ENCODE measurements around the gene PEDS1. TPM values are rescaled to one million over a fixed set of nuclear protein-coding genes. Genes with fewer than 3 reads are reported as not detected.
A peak's percentile ranks its signal among the peaks of the same experiment; 100 is the strongest.

Gene PEDS1
- total and polyA plus RNA-seq, 2 of the 13 experiments (the other 11 are each of a cell fraction or from before 2014, with no cell fraction given): 30.5 to 93.9 TPM

GRCh38 chr20:50188287-50188688 lies 34.8 kb upstream of the PEDS1 start (continued):
- no peak for TF ChIP-seq JUN (CRISPR knock-in tag; IDR thresholded peaks at IDR 0.05)
- TF ChIP-seq, protein P1, sequence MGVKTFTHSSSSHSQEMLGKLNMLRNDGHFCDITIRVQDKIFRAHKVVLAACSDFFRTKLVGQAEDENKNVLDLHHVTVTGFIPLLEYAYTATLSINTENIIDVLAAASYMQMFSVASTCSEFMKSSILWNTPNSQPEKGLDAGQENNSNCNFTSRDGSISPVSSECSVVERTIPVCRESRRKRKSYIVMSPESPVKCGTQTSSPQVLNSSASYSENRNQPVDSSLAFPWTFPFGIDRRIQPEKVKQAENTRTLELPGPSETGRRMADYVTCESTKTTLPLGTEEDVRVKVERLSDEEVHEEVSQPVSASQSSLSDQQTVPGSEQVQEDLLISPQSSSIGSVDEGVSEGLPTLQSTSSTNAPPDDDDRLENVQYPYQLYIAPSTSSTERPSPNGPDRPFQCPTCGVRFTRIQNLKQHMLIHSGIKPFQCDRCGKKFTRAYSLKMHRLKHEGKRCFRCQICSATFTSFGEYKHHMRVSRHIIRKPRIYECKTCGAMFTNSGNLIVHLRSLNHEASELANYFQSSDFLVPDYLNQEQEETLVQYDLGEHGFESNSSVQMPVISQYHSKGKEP (CRISPR knock-in tag; IDR thresholded peaks at IDR 0.05): no peak
- TF ChIP-seq MYC (CRISPR knock-in tag; IDR thresholded peaks at IDR 0.05; ENCODE audit: borderline replicate concordance): no peak
- TF ChIP-seq JUND (CRISPR knock-in tag; IDR thresholded peaks at IDR 0.05): no peak
- no peak for TF ChIP-seq FOXJ3 (CRISPR knock-in tag; IDR thresholded peaks at IDR 0.05; ENCODE audit: borderline replicate concordance)
- no peak for TF ChIP-seq ZKSCAN1 (IDR thresholded peaks at IDR 0.05; ENCODE audit: low read length)
- TF ChIP-seq MTF1 (CRISPR knock-in tag; IDR thresholded peaks at IDR 0.05): no peak
- 0 out of 2 replicates have a peak, but pooled peaks have one; percentile 51 for TF ChIP-seq ZMYM2 (CRISPR knock-in tag; IDR thresholded peaks at IDR 0.05)
- no peak for TF ChIP-seq ZNF160 (CRISPR knock-in tag; IDR thresholded peaks at IDR 0.05)
- TF ChIP-seq ZNF773 (CRISPR knock-in tag; IDR thresholded peaks at IDR 0.05; ENCODE audit: borderline replicate concordance): no peak
- TF ChIP-seq HNF1A (IDR thresholded peaks at IDR 0.05; ENCODE audit: low read depth): no peak
- no peak for TF ChIP-seq HNF1A (CRISPR knock-in tag; IDR thresholded peaks at IDR 0.05; ENCODE audit: borderline replicate concordance)
- TF ChIP-seq IKZF1 (IDR thresholded peaks at IDR 0.05): no peak
- TF ChIP-seq BRCA1 (CRISPR knock-in tag; IDR thresholded peaks at IDR 0.05): no peak
- TF ChIP-seq CHD4 (IDR thresholded peaks at IDR 0.05; ENCODE audit: borderline replicate concordance, low read length): no peak; the same call in 1 of the 2 replicates
- no peak for TF ChIP-seq ZMAT5 (CRISPR knock-in tag; IDR thresholded peaks at IDR 0.05; ENCODE audit: borderline replicate concordance, low read depth)
- TF ChIP-seq ZNF766 (CRISPR knock-in tag; IDR thresholded peaks at IDR 0.05; ENCODE audit: borderline replicate concordance): no peak
- no peak for TF ChIP-seq MEF2D (CRISPR knock-in tag; IDR thresholded peaks at IDR 0.05)
- no peak for TF ChIP-seq ZNF710 (CRISPR knock-in tag; IDR thresholded peaks at IDR 0.05; ENCODE audit: borderline replicate concordance)
- no peak for TF ChIP-seq ZSCAN20 (CRISPR knock-in tag; IDR thresholded peaks at IDR 0.05; ENCODE audit: borderline replicate concordance)
- 0 out of 2 replicates have a peak, but pooled peaks have one; percentile 4 for TF ChIP-seq ZBTB49 (CRISPR knock-in tag; IDR thresholded peaks at IDR 0.05; ENCODE audit: borderline replicate concordance)

All from HepG2 (cell line).